Measurements from ENCODE around the gene ALG1L2. TPM values are rescaled to one million over a fixed set of nuclear protein-coding genes. Genes with fewer than 3 reads are reported as not detected.
"Not testable (repeated sequence)": the region's sequence is repeated elsewhere in the genome, so short reads cannot be mapped to it uniquely, and the experiment has no call there.

Gene ALG1L2
- total and polyA plus RNA-seq, 2 of the 8 experiments (the other 6 are each of a cell fraction or from before 2014, with no cell fraction given): 0.15 to 1.7 TPM

- DNase-seq (ENCODE audit: low read depth in 1 of 2, low spot score in 2 of 2); H4K8ac ChIP-seq (ENCODE audit: extremely low read depth, insufficient read depth, low read length); H3K4me1 ChIP-seq (replicated peaks in 1 of 4; ENCODE audit: control insufficient read depth in 3 of 4, insufficient read depth in 4 of 4, low read length in 3 of 4); H2BK15ac ChIP-seq (ENCODE audit: low read length); H2BK12ac ChIP-seq (ENCODE audit: low read depth, low read length); H3K56ac ChIP-seq (replicated peaks; ENCODE audit: insufficient read length, low read depth, low read length); CTCF ChIA-PET (ENCODE audit: partially characterized antibody); H3K27me3 ChIP-seq (replicated peaks in 1 of 4; ENCODE audit: control insufficient read depth in 3 of 4, extremely low read depth in 1 of 4, insufficient read depth in 3 of 4, low read length in 3 of 4); H3K9me3 ChIP-seq (ENCODE audit: insufficient read depth in 2 of 2, low read depth in 1 of 2, low read length in 1 of 2); H4K5ac ChIP-seq (ENCODE audit: insufficient read length, low read depth, low read length); H2AK5ac ChIP-seq (ENCODE audit: low read depth, low read length); H3K79me1 ChIP-seq (ENCODE audit: low read depth, low read length); H3K23me2 ChIP-seq (ENCODE audit: low read depth, low read length); H3K4ac ChIP-seq (replicated peaks; ENCODE audit: insufficient read length, low read depth, low read length); H3K4me2 ChIP-seq (ENCODE audit: insufficient read depth in 1 of 2, low read depth in 2 of 2, low read length in 2 of 2); H3K23ac ChIP-seq (ENCODE audit: insufficient read length); H4K20me1 ChIP-seq (replicated peaks in 1 of 2; ENCODE audit: control insufficient read depth in 1 of 2, insufficient read depth in 2 of 2, low read length in 2 of 2); H2BK20ac ChIP-seq (ENCODE audit: low read length); H3K18ac ChIP-seq (ENCODE audit: extremely low read depth, low read length); H3K27ac ChIP-seq (ENCODE audit: low read depth, low read length); H3K79me2 ChIP-seq (ENCODE audit: control insufficient read depth in 1 of 2, insufficient read depth in 2 of 2, low read length in 2 of 2); H2AFZ ChIP-seq (ENCODE audit: low read length); H3K4me3 ChIP-seq (ENCODE audit: extremely low read depth in 1 of 4, insufficient read depth in 2 of 4, low read depth in 3 of 4, low read length in 4 of 4); H3K9ac ChIP-seq (replicated peaks in 1 of 4; ENCODE audit: extremely low read depth in 1 of 4, low read depth in 3 of 4, low read length in 3 of 4); H4K91ac ChIP-seq (replicated peaks; ENCODE audit: insufficient read length, low read length); POLR2A ChIA-PET (ENCODE audit: partially characterized antibody); H3K36me3 ChIP-seq (ENCODE audit: control insufficient read depth in 2 of 4, insufficient read depth in 4 of 4, low read length in 3 of 4); H2BK120ac ChIP-seq (replicated peaks; ENCODE audit: low read depth, low read length); H2BK5ac ChIP-seq (ENCODE audit: low read depth, low read length); FAIRE-seq; H3K14ac ChIP-seq (ENCODE audit: insufficient read length): not testable (repeated sequence)
- 92% methylated on average over 9 of the region's 9 CpGs; no CpG with 5 or more reads in 1 of the 2 experiments for WGBS, 2 experiments (ENCODE audit: extremely low coverage in 1 of 2, insufficient coverage in 1 of 2, insufficient read length in 1 of 2, insufficient replicate concordance in 2 of 2, low coverage in 1 of 2, low lambda C conversion rate in 2 of 2, missing lambda C conversion rate in 1 of 2)
These were observed 38.2 kb downstream of the ALG1L2 start for GRCh38 chr3:130119824-130120223.

- H3K4me3 ChIP-seq (ENCODE audit: extremely low read depth in 1 of 4, insufficient read depth in 2 of 4, low read depth in 3 of 4, low read length in 4 of 4); H4K91ac ChIP-seq (replicated peaks; ENCODE audit: insufficient read length, low read length); H2BK20ac ChIP-seq (ENCODE audit: low read length); H3K27ac ChIP-seq (ENCODE audit: low read depth, low read length); H4K5ac ChIP-seq (ENCODE audit: insufficient read length, low read depth, low read length); H3K56ac ChIP-seq (replicated peaks; ENCODE audit: insufficient read length, low read depth, low read length); H4K8ac ChIP-seq (ENCODE audit: extremely low read depth, insufficient read depth, low read length); POLR2A ChIA-PET (ENCODE audit: partially characterized antibody); H3K36me3 ChIP-seq (ENCODE audit: control insufficient read depth in 2 of 4, insufficient read depth in 4 of 4, low read length in 3 of 4); H3K23ac ChIP-seq (ENCODE audit: insufficient read length); H3K18ac ChIP-seq (ENCODE audit: extremely low read depth, low read length); H3K79me1 ChIP-seq (ENCODE audit: low read depth, low read length); H3K23me2 ChIP-seq (ENCODE audit: low read depth, low read length); H3K9ac ChIP-seq (replicated peaks in 1 of 4; ENCODE audit: extremely low read depth in 1 of 4, low read depth in 3 of 4, low read length in 3 of 4); H3K4ac ChIP-seq (replicated peaks; ENCODE audit: insufficient read length, low read depth, low read length); H3K9me3 ChIP-seq (ENCODE audit: insufficient read depth in 2 of 2, low read depth in 1 of 2, low read length in 1 of 2); H2BK15ac ChIP-seq (ENCODE audit: low read length); H3K4me2 ChIP-seq (ENCODE audit: insufficient read depth in 1 of 2, low read depth in 2 of 2, low read length in 2 of 2); H2BK120ac ChIP-seq (replicated peaks; ENCODE audit: low read depth, low read length); CTCF ChIA-PET (ENCODE audit: partially characterized antibody); H2BK12ac ChIP-seq (ENCODE audit: low read depth, low read length); DNase-seq (ENCODE audit: low read depth in 1 of 2, low spot score in 2 of 2); H3K79me2 ChIP-seq (ENCODE audit: control insufficient read depth in 1 of 2, insufficient read depth in 2 of 2, low read length in 2 of 2); H2AFZ ChIP-seq (ENCODE audit: low read length); H3K4me1 ChIP-seq (replicated peaks in 1 of 4; ENCODE audit: control insufficient read depth in 3 of 4, insufficient read depth in 4 of 4, low read length in 3 of 4); H2BK5ac ChIP-seq (ENCODE audit: low read depth, low read length); H2AK5ac ChIP-seq (ENCODE audit: low read depth, low read length); H3K27me3 ChIP-seq (replicated peaks in 1 of 4; ENCODE audit: control insufficient read depth in 3 of 4, extremely low read depth in 1 of 4, insufficient read depth in 3 of 4, low read length in 3 of 4); H4K20me1 ChIP-seq (replicated peaks in 1 of 2; ENCODE audit: control insufficient read depth in 1 of 2, insufficient read depth in 2 of 2, low read length in 2 of 2); FAIRE-seq; H3K14ac ChIP-seq (ENCODE audit: insufficient read length): not testable (repeated sequence)
- 86% methylated on average over 3 of the region's 3 CpGs; no CpG with 5 or more reads in 1 of the 2 experiments for WGBS, 2 experiments (ENCODE audit: extremely low coverage in 1 of 2, insufficient coverage in 1 of 2, insufficient read length in 1 of 2, insufficient replicate concordance in 2 of 2, low coverage in 1 of 2, low lambda C conversion rate in 2 of 2, missing lambda C conversion rate in 1 of 2)
These were observed 38.7 kb downstream of the ALG1L2 start for GRCh38 chr3:130120291-130120690.
